Hepatocyte (in vitro differentiated cells): ENCODE measurements around the gene SAC3D1.

Experiments used
- EZH2 ChIP-seq: fragments of 200-600 bp; sonication (generic); IDR thresholded peaks from 2 replicates; pipeline ENCODE4 v1.6.1; 2016; ENCODE audit warnings: antibody characterized with exemption, mild to moderate bottlenecking, borderline replicate concordance
- TF ChIP-seq, protein P1 (sequence below): fragments of 200-600 bp; sonication (generic); IDR thresholded peaks from 2 replicates; pipeline ENCODE4 v1.5.1; 2016; ENCODE audit warnings: antibody characterized with exemption, mild to moderate bottlenecking; ENCODE audit not compliant: poor library complexity

DNA sequence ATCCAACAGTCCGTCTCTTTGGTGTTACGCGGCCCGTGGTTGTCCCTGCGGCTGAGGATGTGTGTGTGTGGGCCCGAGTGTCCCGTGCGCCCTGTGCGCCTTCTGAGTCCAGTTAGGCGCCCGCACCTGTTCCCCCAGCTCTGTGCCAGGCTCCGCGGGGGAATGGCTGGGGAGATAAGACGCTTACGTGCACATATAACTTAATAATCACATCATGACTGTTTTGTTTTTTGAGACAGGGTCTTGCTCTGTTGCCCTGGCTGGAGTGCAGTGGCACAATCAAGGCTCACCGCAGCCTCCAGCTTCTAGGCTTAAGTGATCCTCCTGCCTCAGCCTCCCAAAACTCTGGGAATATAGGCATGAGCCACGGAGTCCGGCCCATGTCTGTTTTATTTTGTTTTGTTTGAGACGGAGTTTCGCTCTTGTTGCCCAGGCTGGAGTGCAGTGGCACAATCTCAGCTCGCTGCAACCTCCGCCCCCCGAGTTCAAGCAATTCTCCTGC is 26.2 kb upstream of the SAC3D1 start:
- no peak for TF ChIP-seq EZH2
- TF ChIP-seq, protein P1, sequence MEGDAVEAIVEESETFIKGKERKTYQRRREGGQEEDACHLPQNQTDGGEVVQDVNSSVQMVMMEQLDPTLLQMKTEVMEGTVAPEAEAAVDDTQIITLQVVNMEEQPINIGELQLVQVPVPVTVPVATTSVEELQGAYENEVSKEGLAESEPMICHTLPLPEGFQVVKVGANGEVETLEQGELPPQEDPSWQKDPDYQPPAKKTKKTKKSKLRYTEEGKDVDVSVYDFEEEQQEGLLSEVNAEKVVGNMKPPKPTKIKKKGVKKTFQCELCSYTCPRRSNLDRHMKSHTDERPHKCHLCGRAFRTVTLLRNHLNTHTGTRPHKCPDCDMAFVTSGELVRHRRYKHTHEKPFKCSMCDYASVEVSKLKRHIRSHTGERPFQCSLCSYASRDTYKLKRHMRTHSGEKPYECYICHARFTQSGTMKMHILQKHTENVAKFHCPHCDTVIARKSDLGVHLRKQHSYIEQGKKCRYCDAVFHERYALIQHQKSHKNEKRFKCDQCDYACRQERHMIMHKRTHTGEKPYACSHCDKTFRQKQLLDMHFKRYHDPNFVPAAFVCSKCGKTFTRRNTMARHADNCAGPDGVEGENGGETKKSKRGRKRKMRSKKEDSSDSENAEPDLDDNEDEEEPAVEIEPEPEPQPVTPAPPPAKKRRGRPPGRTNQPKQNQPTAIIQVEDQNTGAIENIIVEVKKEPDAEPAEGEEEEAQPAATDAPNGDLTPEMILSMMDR: no peak
